Spleen (tissue), 11 donors: ENCODE measurements around the gene ADPRS. TPM values are rescaled to one million over a fixed set of nuclear protein-coding genes. Genes with fewer than 3 reads are reported as not detected.

Experiments used
- DNase-seq: peaks from one replicate; pipeline ENCODE4 v3.0.0-alpha.2; 2020
- H3K27ac ChIP-seq, 8 donors: fragments of 200-600 bp; sonication (generic) in 7 of 8; 1 replicate in 4 of 8; 2 replicates in 4 of 8; pipeline versions ENCODE4 v1.5.0 to v1.8.0; 2016 to 2021; ENCODE audit warnings: inconsistent platforms in 4 of 8, mild to moderate bottlenecking in 4 of 8, moderate library complexity in 1 of 8
- H3K27me3 ChIP-seq, 7 donors: fragments of 200-600 bp; sonication (generic) in 6 of 7; replicated peaks in 1 of 7; 1 replicate in 4 of 7; 2 replicates in 3 of 7; pipeline versions ENCODE4 v1.5.0 to v1.8.0; 2016 to 2021; ENCODE audit warnings: inconsistent platforms in 3 of 7, mild to moderate bottlenecking in 1 of 7
- H3K36me3 ChIP-seq, 6 donors: fragments of 200-600 bp; sonication (generic) in 5 of 6; 1 replicate in 4 of 6; 2 replicates in 2 of 6; pipeline versions ENCODE4 v1.5.0 to v1.8.0; 2016 to 2021; ENCODE audit warnings: inconsistent platforms in 2 of 6
- H3K4me1 ChIP-seq, 6 donors: fragments of 200-600 bp; sonication (generic) in 5 of 6; 1 replicate in 3 of 6; 2 replicates in 3 of 6; pipeline versions ENCODE4 v1.5.0 to v1.8.0; 2016 to 2021; ENCODE audit warnings: inconsistent platforms in 3 of 6
- H3K4me3 ChIP-seq, 8 donors: fragments of 200-600 bp; sonication (generic) in 7 of 8; 1 replicate in 4 of 8; 2 replicates in 4 of 8; pipeline versions ENCODE4 v1.5.0 to v1.8.0; 2016 to 2021; ENCODE audit warnings: inconsistent platforms in 4 of 8, mild to moderate bottlenecking in 4 of 8, moderate library complexity in 2 of 8
- H3K9me3 ChIP-seq, 8 donors: fragments of 200-600 bp; sonication (generic) in 7 of 8; 1 replicate in 4 of 8; 2 replicates in 4 of 8; pipeline versions ENCODE4 v1.5.0 to v1.8.0; 2016 to 2021; ENCODE audit warnings: inconsistent platforms in 4 of 8
- POLR2A ChIP-seq, 3 donors: fragments of 450-650 bp; IDR thresholded peaks; one replicate each; pipeline ENCODE4 v1.5.1; 2017; ENCODE audit warnings: antibody characterized with exemption in 3 of 3, mild to moderate bottlenecking in 1 of 3
- POLR2AphosphoS5 ChIP-seq, 3 donors: sonication (generic); formaldehyde crosslinking; IDR thresholded peaks; one replicate each; pipeline ENCODE4 v1.5.1; 2017; ENCODE audit warnings: antibody characterized with exemption in 3 of 3
- WGBS, 5 donors: extraction: QIAGEN DNeasy Blood & Tissue Kit in 3 of 5; methylation state at CpG; one replicate each; pipeline versions ENCODE4 v1.1.5 to v1.1.7; 2013 to 2018; 5-methylcytosine and 5-hydroxymethylcytosine counted together
- intact Hi-C: fragments of 100-400 bp; cut with DNase I; formaldehyde crosslinking; loops from one replicate; pipeline ENCODE4 v1.15.0; 2023; ENCODE audit warnings: low total_unique reads
- polyA plus RNA-seq, 3 donors: library from polyadenylated mRNA; stranded (reverse); fragments of 200-250 nt; gene quantifications; one replicate each; pipeline ENCODE4 v1.2.1, GENCODE V29; 2013
- total RNA-seq, 7 donors: library from RNA; depleted of rRNA in 3 of 7; stranded (reverse); fragments of >200 nt in 3 of 7; fragmentation: NEBNext Ultra II Directional in 4 of 7; extraction: Animal tissue kit (Norgen Biotek cat#: 25700) in 4 of 7; gene quantifications; one replicate each; pipeline versions ENCODE4 v1.1.0 to v1.2.1, GENCODE V29; 2016 to 2021
- TF ChIP-seq, protein P1 (sequence below), 11 experiments: fragments of 200-600 bp in 7 of 11; fragments of 450-650 bp in 4 of 11; sonication (generic) in 4 of 11; IDR thresholded peaks in 8 of 11; conservative IDR thresholded peaks in 3 of 11; 1 replicate in 7 of 11; 2 replicates in 4 of 11; pipeline versions ENCODE4 v1.4.0 to v1.8.0; 2016 to 2021; ENCODE audit warnings: antibody characterized with exemption in 11 of 11, inconsistent platforms in 4 of 11, mild to moderate bottlenecking in 1 of 11
- donor health status: healthy with polysubstance abuse.
- donor health status: DM: no; HTN: no; CAD: no; lungs with moderate emphysema.
- donor health status: DM: no; HTN: no; CAD: no.
- donor health status: Bipolar disorder and iron deficiency.
- donor health status: healthy.
- donor health status: DM: no; HTN: no; CAD: no.
- donor health status: DM: yes; HTN: yes; CAD: no.

The ADPRS gene
- total and polyA plus RNA-seq, 10 donors: 21.3 to 44.9 (median 26.2) TPM

DNA sequence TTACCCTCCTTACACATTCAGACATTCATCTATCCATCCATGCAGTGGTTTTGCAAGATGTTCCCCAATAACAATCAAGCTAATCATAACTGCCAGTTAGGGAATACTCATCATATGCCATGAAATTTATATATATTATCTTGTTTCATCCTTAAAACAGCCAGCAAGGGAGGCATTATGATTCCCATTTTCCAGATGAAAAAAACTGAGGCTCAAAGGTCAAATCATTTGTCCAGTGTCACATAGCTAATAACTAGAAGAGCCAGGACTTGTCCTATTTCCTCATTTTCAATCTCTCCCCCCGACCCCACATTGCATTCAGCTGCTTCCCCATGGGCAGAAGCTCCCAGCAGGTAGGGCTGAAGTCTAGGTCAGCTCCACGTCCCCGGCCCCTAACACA lies 43.3 kb downstream of the ADPRS start:
- TF ChIP-seq POLR2AphosphoS5 (IDR thresholded peaks at IDR 0.05) (no peak), POLR2A (IDR thresholded peaks at IDR 0.05) (no peak)
- TF ChIP-seq, protein P1, sequence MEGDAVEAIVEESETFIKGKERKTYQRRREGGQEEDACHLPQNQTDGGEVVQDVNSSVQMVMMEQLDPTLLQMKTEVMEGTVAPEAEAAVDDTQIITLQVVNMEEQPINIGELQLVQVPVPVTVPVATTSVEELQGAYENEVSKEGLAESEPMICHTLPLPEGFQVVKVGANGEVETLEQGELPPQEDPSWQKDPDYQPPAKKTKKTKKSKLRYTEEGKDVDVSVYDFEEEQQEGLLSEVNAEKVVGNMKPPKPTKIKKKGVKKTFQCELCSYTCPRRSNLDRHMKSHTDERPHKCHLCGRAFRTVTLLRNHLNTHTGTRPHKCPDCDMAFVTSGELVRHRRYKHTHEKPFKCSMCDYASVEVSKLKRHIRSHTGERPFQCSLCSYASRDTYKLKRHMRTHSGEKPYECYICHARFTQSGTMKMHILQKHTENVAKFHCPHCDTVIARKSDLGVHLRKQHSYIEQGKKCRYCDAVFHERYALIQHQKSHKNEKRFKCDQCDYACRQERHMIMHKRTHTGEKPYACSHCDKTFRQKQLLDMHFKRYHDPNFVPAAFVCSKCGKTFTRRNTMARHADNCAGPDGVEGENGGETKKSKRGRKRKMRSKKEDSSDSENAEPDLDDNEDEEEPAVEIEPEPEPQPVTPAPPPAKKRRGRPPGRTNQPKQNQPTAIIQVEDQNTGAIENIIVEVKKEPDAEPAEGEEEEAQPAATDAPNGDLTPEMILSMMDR (IDR thresholded peaks at IDR 0.05 in 8 of 11, conservative IDR thresholded peaks at IDR 0.05 in 3 of 11): no peak
- peaks cover 0 to 14% (median 8%) of the 10 kb centered on the region in 6 donors for H3K36me3 ChIP-seq
- no peak for DNase-seq
- intact Hi-C loops: no loop called here
- no peaks in the 10 kb centered on the region for H3K9me3 ChIP-seq
- H3K27me3 ChIP-seq: no peaks in the 10 kb centered on the region
- WGBS, 5 donors: 67 to 85% (median 69%) methylated on average over 3 of the region's 3 CpGs
- no peak overlapping the region for H3K27ac ChIP-seq
- no peak overlapping the region for H3K4me3 ChIP-seq
- peaks cover 0 to 28% (median 16%) of the 10 kb centered on the region in 6 donors for H3K4me1 ChIP-seq

DNA sequence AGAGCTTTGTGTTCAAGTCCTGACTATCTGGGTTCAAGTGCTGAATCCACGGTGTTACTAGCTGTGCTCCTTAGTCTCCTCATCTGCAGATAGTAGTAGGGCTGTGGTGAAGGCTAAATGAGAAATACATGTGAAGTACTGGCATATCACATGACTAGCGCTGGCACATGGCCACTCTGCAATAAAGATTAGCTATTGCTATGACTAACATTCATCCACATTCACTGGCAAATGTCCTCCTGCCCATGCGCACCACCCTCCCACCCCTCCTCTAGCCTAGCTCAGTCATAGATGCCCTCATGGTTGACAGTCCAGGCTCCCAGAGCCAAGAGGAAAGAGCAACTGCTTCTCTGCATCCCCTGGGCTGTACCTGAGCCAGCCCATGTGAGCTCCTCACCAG lies 44.8 kb downstream of the ADPRS start:
- no peak for DNase-seq
- intact Hi-C loops: no loop called here
- no peaks in the 10 kb centered on the region for H3K9me3 ChIP-seq
- WGBS, 5 donors: 79 to 94% (median 82%) methylated on average over 3 of the region's 3 CpGs
- H3K4me3 ChIP-seq: no peak overlapping the region
- peaks cover 0 to 28% (median 16%) of the 10 kb centered on the region in 6 donors for H3K4me1 ChIP-seq
- H3K36me3 ChIP-seq: peaks cover 0 to 29% (median 22%) of the 10 kb centered on the region in 6 donors
- TF ChIP-seq, protein P1 (IDR thresholded peaks at IDR 0.05 in 8 of 11, conservative IDR thresholded peaks at IDR 0.05 in 3 of 11): no peak
- no peak for TF ChIP-seq POLR2A (IDR thresholded peaks at IDR 0.05)
- no peak for TF ChIP-seq POLR2AphosphoS5 (IDR thresholded peaks at IDR 0.05)
- H3K27me3 ChIP-seq: no peaks in the 10 kb centered on the region
- H3K27ac ChIP-seq: no peak overlapping the region

DNA sequence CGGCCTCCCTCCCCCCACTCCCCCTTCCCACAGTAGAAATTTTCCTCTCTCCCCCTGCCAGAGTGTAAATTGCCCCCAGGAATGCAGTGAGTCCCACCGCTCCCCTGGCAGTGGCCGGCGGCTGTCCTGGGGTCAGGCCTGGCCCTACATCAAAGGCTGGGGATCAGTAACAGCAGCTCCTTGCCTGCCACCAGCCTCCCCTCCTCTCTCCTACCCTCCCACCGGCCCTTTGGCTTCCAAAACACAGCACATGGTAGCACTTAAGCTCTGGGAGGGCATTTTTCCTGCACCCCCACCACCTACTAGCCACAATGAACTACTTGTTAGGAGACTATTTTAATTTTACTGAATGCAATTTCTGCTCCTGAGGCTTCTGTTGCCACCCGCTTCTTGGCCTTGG lies 45.3 kb downstream of the ADPRS start:
- Histone ChIP-seq H3K27ac (no peak overlapping the region), H3K27me3 (no peaks in the 10 kb centered on the region), H3K9me3 (no peaks in the 10 kb centered on the region), H3K36me3 (peaks cover 0 to 34% (median 25%) of the 10 kb centered on the region in 6 donors), H3K4me3 (no peak overlapping the region), H3K4me1 (peaks cover 0 to 28% (median 16%) of the 10 kb centered on the region in 6 donors)
- DNase-seq: no peak
- TF ChIP-seq, protein P1 (IDR thresholded peaks at IDR 0.05 in 8 of 11, conservative IDR thresholded peaks at IDR 0.05 in 3 of 11): no peak
- no peak for TF ChIP-seq POLR2A (IDR thresholded peaks at IDR 0.05)
- TF ChIP-seq POLR2AphosphoS5 (IDR thresholded peaks at IDR 0.05): no peak
- WGBS, 5 donors: 73 to 85% (median 78%) methylated on average over 6 of the region's 6 CpGs
- intact Hi-C loops: no loop called here

DNA sequence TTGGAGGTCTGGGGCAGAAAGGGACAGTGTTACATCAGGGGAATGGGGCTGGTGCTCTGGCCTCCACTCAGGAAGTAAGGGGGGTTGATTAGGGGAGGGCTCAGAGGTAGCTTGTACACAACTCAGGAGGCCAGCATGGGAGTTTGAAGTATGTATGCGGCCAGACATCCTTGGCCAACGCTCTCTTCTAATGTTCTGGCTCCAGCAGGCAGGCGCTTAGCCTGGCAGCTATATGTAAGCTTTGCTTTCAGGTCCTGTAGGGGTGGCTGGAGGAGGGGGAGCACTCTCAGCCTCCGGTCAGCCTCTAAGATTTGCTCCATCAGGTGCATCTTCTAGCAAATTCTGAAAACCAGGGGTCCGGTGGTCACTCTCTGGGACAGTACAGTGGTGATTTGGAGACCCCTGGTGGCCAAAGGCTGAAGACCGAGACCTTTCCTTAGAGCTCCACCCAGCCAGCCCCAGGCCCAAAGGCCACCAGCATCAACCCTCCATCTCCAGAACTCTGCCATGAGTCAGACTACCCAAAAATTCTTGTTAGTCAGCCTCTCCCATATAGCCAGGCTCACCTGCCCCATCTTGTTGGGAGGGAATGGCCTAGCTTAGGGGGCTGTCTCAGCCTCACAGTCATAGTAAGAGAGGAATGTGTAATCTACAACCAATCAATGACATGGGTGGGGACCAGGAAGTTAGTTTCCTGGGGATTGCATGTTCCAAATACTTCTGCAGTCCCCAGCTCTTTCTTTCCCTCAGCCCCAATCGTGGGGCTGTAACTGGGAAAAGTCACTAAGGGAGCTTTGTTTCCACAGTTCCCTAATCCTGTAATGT lies 46.0 kb downstream of the ADPRS start:
- TF ChIP-seq, protein P1 (IDR thresholded peaks at IDR 0.05 in 8 of 11, conservative IDR thresholded peaks at IDR 0.05 in 3 of 11): peak in 10 of 11 experiments; percentile 35 to 79 (median 64)
- TF ChIP-seq POLR2AphosphoS5 (IDR thresholded peaks at IDR 0.05) (no peak), POLR2A (IDR thresholded peaks at IDR 0.05) (no peak)
- Histone ChIP-seq H3K27ac (peak overlapping the region in 5 of 8 donors; percentile 0 to 62 (median 31)), H3K4me3 (no peak overlapping the region), H3K36me3 (peaks cover 0 to 41% (median 31%) of the 10 kb centered on the region in 6 donors), H3K27me3 (no peaks in the 10 kb centered on the region), H3K4me1 (peaks cover 2 to 35% (median 19%) of the 10 kb centered on the region in 6 donors), H3K9me3 (no peaks in the 10 kb centered on the region)
- 58 to 68% (median 61%) methylated on average over 7 of the region's 7 CpGs for WGBS, 5 donors
- DNase-seq: no peak
- intact Hi-C loops: loop anchor here (5.0 kb wide), 1 partner anchor 32 kb away; no protein-coding TSS in a partner anchor
